IMR-90 (cell line): ENCODE results near the gene ADGRG2. TPM values are rescaled to one million over a fixed set of nuclear protein-coding genes. Genes with fewer than 3 reads are reported as not detected.

Experiments
- ATAC-seq: fragments of 200-7000 bp; cut with Tn5 transposase; 2 replicates; pipeline ENCODE4 v1.9.1; 2020; ENCODE audit warnings: low read depth, mild to moderate bottlenecking, moderate library complexity
- BruUV-seq: library from RNA; stranded (reverse); fragments of 400-500 nt; replicated peaks from 2 replicates; lab custom pipeline; 2021; lab: Mats Ljungman, UMichigan
- CTCF ChIA-PET: fragments of 300-600 bp; formaldehyde crosslinking; extraction: SDS; loops from one replicate; lab custom pipeline; 2021; ENCODE audit warnings: antibody characterized with exemption; lab: Yijun Ruan, JAX
- POLR2A ChIA-PET: fragments of 300-600 bp; sonication (Branson Sonifier 250); formaldehyde crosslinking; loops from one replicate; lab custom pipeline; 2022; ENCODE audit warnings: antibody characterized with exemption; ENCODE audit not compliant: unreplicated experiment; lab: Charles Lee
- DNase-seq: peaks from one replicate; pipeline ENCODE4 v3.0.0; 2013
- H2AFZ ChIP-seq: replicated peaks from 2 replicates; pipeline ENCODE3; 2013; ENCODE audit warnings: low read length, mild to moderate bottlenecking; ENCODE audit not compliant: poor library complexity
- H2AK5ac ChIP-seq: 2 replicates; pipeline ENCODE4 v1.6.1; 2013; ENCODE audit warnings: low read depth, low read length, inconsistent platforms
- H2AK9ac ChIP-seq: replicated peaks from 2 replicates; pipeline ENCODE3; 2013; ENCODE audit warnings: mild to moderate bottlenecking, low read depth, low read length, moderate library complexity; ENCODE audit not compliant: poor library complexity
- H2BK120ac ChIP-seq: 2 replicates; pipeline ENCODE4 v1.6.1; 2013; ENCODE audit warnings: low read depth, low read length, inconsistent platforms
- H2BK15ac ChIP-seq: 3 replicates; pipeline ENCODE4 v1.6.1; 2013; ENCODE audit warnings: low read depth, low read length, inconsistent platforms
- H2BK20ac ChIP-seq: 2 replicates; pipeline ENCODE4 v1.6.1; 2013; ENCODE audit warnings: low read depth, mild to moderate bottlenecking, inconsistent platforms, low read length, moderate library complexity
- H2BK5ac ChIP-seq: 2 replicates; pipeline ENCODE4 v1.6.1; 2013; ENCODE audit warnings: mild to moderate bottlenecking, low read depth, low read length, inconsistent platforms; ENCODE audit not compliant: poor library complexity, severe bottlenecking
- H3K14ac ChIP-seq: replicated peaks from 2 replicates; pipeline ENCODE4 v1.6.1; 2013; ENCODE audit warnings: low read depth, low read length, inconsistent platforms
- H3K18ac ChIP-seq: 2 replicates; pipeline ENCODE4 v1.6.1; 2013; ENCODE audit warnings: low read depth, low read length, control low read depth
- H3K23ac ChIP-seq: 2 replicates; pipeline ENCODE4 v1.6.1; 2013; ENCODE audit warnings: low read depth, low read length, inconsistent platforms
- H3K27ac ChIP-seq: 2 replicates; pipeline ENCODE4 v1.5.1; 2013; ENCODE audit warnings: mild to moderate bottlenecking, control low read depth, low read length; ENCODE audit not compliant: insufficient read depth
- H3K27me3 ChIP-seq: 2 replicates; pipeline ENCODE4 v1.6.1; 2013; ENCODE audit warnings: low read length; ENCODE audit not compliant: control insufficient read depth, insufficient read depth
- H3K36me3 ChIP-seq: 2 replicates; pipeline ENCODE4 v1.6.1; 2013; ENCODE audit warnings: low read length, mixed read lengths; ENCODE audit not compliant: control insufficient read depth, insufficient read depth
- H3K4ac ChIP-seq: 2 replicates; pipeline ENCODE4 v1.6.1; 2013; ENCODE audit warnings: low read depth, low read length, inconsistent platforms
- H3K4me1 ChIP-seq: 2 replicates; pipeline ENCODE4 v1.6.1; 2013; ENCODE audit warnings: low read length, mixed read lengths; ENCODE audit not compliant: control insufficient read depth, insufficient read depth
- H3K4me2 ChIP-seq: 2 replicates; pipeline ENCODE4 v1.6.1; 2013; ENCODE audit warnings: low read depth, mild to moderate bottlenecking, control low read depth, low read length, moderate library complexity
- H3K4me3 ChIP-seq: 2 replicates; pipeline ENCODE4 v1.5.1; 2013; ENCODE audit warnings: low read depth, mild to moderate bottlenecking, control low read depth, low read length, moderate library complexity; ENCODE audit not compliant: insufficient read depth
- H3K56ac ChIP-seq: 2 replicates; pipeline ENCODE4 v1.6.1; 2013; ENCODE audit warnings: low read length, inconsistent platforms; ENCODE audit not compliant: insufficient read depth; ENCODE audit errors: extremely low read depth
- H3K79me1 ChIP-seq, 2 experiments: 2 replicates each; pipeline ENCODE4 v1.6.1; 2013; ENCODE audit warnings: low read length in 2 of 2, inconsistent platforms in 1 of 2, low read depth in 1 of 2
- H3K9ac ChIP-seq: 2 replicates; pipeline ENCODE4 v1.6.1; 2013; ENCODE audit warnings: low read depth, low read length, control low read depth
- H3K9me1 ChIP-seq: 2 replicates; pipeline ENCODE4 v1.6.1; 2013; ENCODE audit warnings: low read length, inconsistent platforms; ENCODE audit not compliant: insufficient read depth
- H3K9me3 ChIP-seq: 2 replicates; pipeline ENCODE4 v1.6.1; 2013; ENCODE audit warnings: low read length; ENCODE audit not compliant: control insufficient read depth, insufficient read depth
- H4K20me1 ChIP-seq: 2 replicates; pipeline ENCODE4 v1.6.1; 2013; ENCODE audit warnings: low read length, inconsistent platforms; ENCODE audit not compliant: insufficient read depth
- H4K5ac ChIP-seq: 2 replicates; pipeline ENCODE4 v1.6.1; 2013; ENCODE audit warnings: mild to moderate bottlenecking, low read depth, low read length, control low read depth
- H4K8ac ChIP-seq, 2 experiments: 2 replicates each; pipeline ENCODE4 v1.6.1; 2013; ENCODE audit warnings: low read depth in 2 of 2, low read length in 2 of 2, control low read depth in 1 of 2, inconsistent platforms in 1 of 2
- H4K91ac ChIP-seq: 2 replicates; pipeline ENCODE4 v1.6.1; 2013; ENCODE audit warnings: low read depth, low read length, inconsistent platforms; ENCODE audit not compliant: insufficient read depth
- BHLHE40 ChIP-seq: fragments of 150-350 bp; IDR thresholded peaks from 2 replicates; pipeline ENCODE4 v1.6.1; 2016; ENCODE audit warnings: mild to moderate bottlenecking, low read depth, low read length
- CHD1 ChIP-seq: IDR thresholded peaks from 2 replicates; pipeline ENCODE4 v1.6.1; 2012; ENCODE audit warnings: low read depth, low read length, improper control_type of control experiment
- CTCF ChIP-seq: conservative IDR thresholded peaks from 2 replicates; pipeline ENCODE4 v1.5.1; 2012; ENCODE audit warnings: mild to moderate bottlenecking, low read depth, low read length, improper control_type of control experiment
- ELK1 ChIP-seq: fragments of 150-350 bp; IDR thresholded peaks from 2 replicates; pipeline ENCODE4 v1.6.1; 2016; ENCODE audit warnings: low read depth, mild to moderate bottlenecking, low read length, moderate library complexity, borderline replicate concordance
- FOS ChIP-seq: fragments of 150-350 bp; IDR thresholded peaks from 2 replicates; pipeline ENCODE4 v1.6.1; 2016; ENCODE audit warnings: low read depth, low read length
- MAFK ChIP-seq: IDR thresholded peaks from 2 replicates; pipeline ENCODE4 v1.6.1; 2012; ENCODE audit warnings: low read depth, low read length, improper control_type of control experiment
- POLR2A ChIP-seq: IDR thresholded peaks from 2 replicates; pipeline ENCODE4 v1.6.1; 2012; ENCODE audit warnings: mild to moderate bottlenecking, low read depth, low read length
- RAD21 ChIP-seq: IDR thresholded peaks from 2 replicates; pipeline ENCODE4 v1.6.1; 2012; ENCODE audit warnings: low read length, improper control_type of control experiment
- RCOR1 ChIP-seq: IDR thresholded peaks from 2 replicates; pipeline ENCODE4 v1.6.1; 2012; ENCODE audit warnings: mild to moderate bottlenecking, low read length, improper control_type of control experiment; ENCODE audit not compliant: insufficient replicate concordance
- USF2 ChIP-seq: fragments of 150-350 bp; IDR thresholded peaks from 2 replicates; pipeline ENCODE4 v1.6.1; 2017; ENCODE audit warnings: mild to moderate bottlenecking, antibody characterized with exemption, low read length, low read depth
- WGBS, 2 experiments: methylation state at CpG; one replicate each; pipeline versions ENCODE4 v1.1.5 to v1.1.7; 2013; ENCODE audit warnings: missing lambda C conversion rate in 2 of 2; ENCODE audit not compliant: insufficient read length in 1 of 2; ENCODE audit errors: extremely low coverage in 2 of 2; 5-methylcytosine and 5-hydroxymethylcytosine counted together
- dilution Hi-C: fragments of 300-500 bp; cut with HindIII; formaldehyde crosslinking; loops from one replicate; pipeline ENCODE4 v1.14.3; 2018; ENCODE audit warnings: low sequenced_read_pairs; ENCODE audit not compliant: unreplicated experiment
- in situ Hi-C: fragments of 300-500 bp; cut with MboI; formaldehyde crosslinking; loops from 3 replicates; pipeline ENCODE4 v1.14.3; 2019; ENCODE audit warnings: low sequenced_read_pairs, inconsistent platforms, mixed read lengths
- intact Hi-C: fragments of 100-400 bp; cut with micrococcal nuclease; formaldehyde crosslinking; loops from 2 replicates; pipeline ENCODE4 v1.10.0; 2022
- polyA plus RNA-seq, 3 experiments: library from polyadenylated mRNA; depleted of rRNA; stranded (reverse); fragments of >200 nt; gene quantifications; 2 replicates each; pipeline ENCODE4 v1.2.3, GENCODE V29; 2012; ENCODE audit warnings: low replicate concordance in 1 of 3
- total RNA-seq: library from RNA; depleted of rRNA; stranded (reverse); fragments of >200 nt; gene quantifications from 2 replicates; pipeline ENCODE4 v1.2.3, GENCODE V29; 2012

The ADGRG2 gene
- total and polyA plus RNA-seq, 2 of the 4 experiments (the other 2 are of a cell fraction): under 0.01 to 0.07 TPM

GRCh38 chrX:18998653-18999052 is 123.6 kb downstream of the ADGRG2 start:
- H3K14ac ChIP-seq: no peak overlapping the region
- H3K27me3 ChIP-seq: no peaks in the 10 kb centered on the region
- no peak overlapping the region for H3K56ac ChIP-seq
- H3K79me1 ChIP-seq: peaks cover 0 to 8% of the 10 kb centered on the region in 2 experiments; a peak in 1 of 4 replicates
- ATAC-seq (no peak), DNase-seq (no peak)
- no peak overlapping the region for H2BK20ac ChIP-seq
- no peak overlapping the region for H2BK15ac ChIP-seq
- H3K27ac ChIP-seq: no peak overlapping the region
- no peaks in the 10 kb centered on the region; the same call in 1 of the 2 replicates for H4K20me1 ChIP-seq
- H2AFZ ChIP-seq: no peak overlapping the region
- H3K9ac ChIP-seq: no peak overlapping the region
- H3K23ac ChIP-seq: no peak overlapping the region
- no peaks in the 10 kb centered on the region for H3K9me3 ChIP-seq
- no peak overlapping the region for H4K8ac ChIP-seq
- in situ Hi-C loops (no loop called here), dilution Hi-C loops (no loop called here), intact Hi-C loops (no loop called here)
- H3K4me3 ChIP-seq: no peak overlapping the region
- POLR2A ChIA-PET: no interaction called here
- no peak overlapping the region for H3K4ac ChIP-seq
- H3K36me3 ChIP-seq: no peaks in the 10 kb centered on the region
- H3K9me1 ChIP-seq: peaks cover 3% of the 10 kb centered on the region; the same call in 1 of the 2 replicates
- H2AK5ac ChIP-seq: no peak overlapping the region
- no peak overlapping the region for H2BK120ac ChIP-seq
- H3K4me2 ChIP-seq: no peak overlapping the region
- 0 out of 2 replicates have a peak overlapping the region, but pooled peaks have one; percentile 6 for H4K91ac ChIP-seq
- H3K4me1 ChIP-seq: 0 out of 2 replicates have a peak, but pooled peaks cover 2% of the 10 kb centered on the region
- no TSS peak for BruUV-seq
- CTCF ChIA-PET: interaction anchor here (1.3 kb wide), 1 partner anchor 26 kb away, joined by 3 read pairs; no protein-coding TSS in a partner anchor
- H3K18ac ChIP-seq: peak overlapping the region; percentile 33; the same call in 1 of the 2 replicates
- TF ChIP-seq POLR2A: no peak
- no peak for TF ChIP-seq USF2
- TF ChIP-seq BHLHE40: no peak
- TF ChIP-seq RCOR1: no peak
- no peak for TF ChIP-seq FOS
- no peak for TF ChIP-seq CTCF
- TF ChIP-seq MAFK: no peak
- no peak for TF ChIP-seq CHD1
- no peak for TF ChIP-seq RAD21
- no peak for TF ChIP-seq ELK1
- no peak overlapping the region for H2BK5ac ChIP-seq
- H2AK9ac ChIP-seq: no peak overlapping the region
- no CpG with 5 or more reads among the region's 1 CpG for WGBS, 2 experiments
- H4K5ac ChIP-seq: no peak overlapping the region
